IPS DF 4.7 (cell line): ENCODE data around the gene UNC119.
"Not testable (repeated sequence)": the region's sequence is repeated elsewhere in the genome, so short reads cannot be mapped to it uniquely, and the experiment has no call there.

Experiments
- DNase-seq: peaks from one replicate; pipeline ENCODE4 v3.0.0-alpha.2; 2013; ENCODE audit warnings: low spot score; ENCODE audit errors: extremely low read depth

UNC119 gene

GRCh38 chr17:28552176-28552999, at the start of gene UNC119:
UNC119 (minus strand) TSS chr17:28552624; CDS start chr17:28552557, 67 bp downstream.
- no peak for DNase-seq

- no peak for DNase-seq
Observed at GRCh38 chr17:28599311-28600184, 47.1 kb upstream of the UNC119 start.

GRCh38 chr17:28598799-28599310, 46.4 kb upstream of the UNC119 start, which contains the start of gene SPAG5:
SPAG5 (minus strand) TSS chr17:28599025; CDS start chr17:28598946, 79 bp downstream.
- peak; percentile 72 for DNase-seq

GRCh38 chr17:28598389-28598788, 46.0 kb upstream of the UNC119 start:
- DNase-seq = no peak

GRCh38 chr17:28597606-28598383, 45.4 kb upstream of the UNC119 start:
- no peak for DNase-seq

GRCh38 chr17:28592260-28592659, 39.8 kb upstream of the UNC119 start:
- DNase-seq = no peak

- no peak for DNase-seq
Observed at GRCh38 chr17:28585851-28586250, 33.4 kb upstream of the UNC119 start.

- no peak for DNase-seq
Observed at GRCh38 chr17:28584434-28584833, 32.0 kb upstream of the UNC119 start.

GRCh38 chr17:28582513-28582912, 30.1 kb upstream of the UNC119 start:
- DNase-seq = no peak

- no peak for DNase-seq
Observed at GRCh38 chr17:28580959-28581358, 28.5 kb upstream of the UNC119 start.

GRCh38 chr17:28579526-28579925, 27.1 kb upstream of the UNC119 start:
- DNase-seq = no peak

- DNase-seq = no peak
Observed at GRCh38 chr17:28578246-28579195, 26.1 kb upstream of the UNC119 start.

- DNase-seq = no peak
Observed at GRCh38 chr17:28577466-28577824, 25.0 kb upstream of the UNC119 start.

- peak; percentile 86 for DNase-seq
Observed at GRCh38 chr17:28576758-28577465, 24.5 kb upstream of the UNC119 start, which contains the start of gene ALDOC. ALDOC (minus strand) TSS chr17:28576895; CDS start chr17:28575532, 1,363 bp downstream.

- DNase-seq = not testable (repeated sequence)
Observed at GRCh38 chr17:28576016-28576415, 23.6 kb upstream of the UNC119 start.

- DNase-seq = no peak
Observed at GRCh38 chr17:28575126-28575795, 22.8 kb upstream of the UNC119 start.

- no peak for DNase-seq
Observed at GRCh38 chr17:28574526-28574925, 22.1 kb upstream of the UNC119 start.

GRCh38 chr17:28573966-28574480, 21.6 kb upstream of the UNC119 start:
- no peak for DNase-seq

GRCh38 chr17:28573521-28573920, 21.1 kb upstream of the UNC119 start:
- no peak for DNase-seq
